Right lobe of liver (tissue), 6 donors: ENCODE results near the gene OTOP3. TPM values are rescaled to one million over a fixed set of nuclear protein-coding genes. Genes with fewer than 3 reads are reported as not detected.
A peak's percentile ranks its signal among the peaks of the same experiment; 100 is the strongest.

ENCODE experiments used
- ATAC-seq, 4 donors: fragments of 200-7000 bp; cut with Tn5 transposase; one replicate each; pipeline ENCODE4 v1.9.1; 2020; ENCODE audit warnings: mild to moderate bottlenecking in 4 of 4, moderate library complexity in 4 of 4
- DNase-seq, 3 donors: peaks; one replicate each; pipeline ENCODE4 v3.0.0-alpha.2; 2020
- H3K27ac ChIP-seq, 3 donors: fragments of 200-600 bp; one replicate each; pipeline ENCODE4 v1.8.0; 2022
- H3K27me3 ChIP-seq, 2 donors: fragments of 200-600 bp; one replicate each; pipeline ENCODE4 v1.8.0; 2022
- H3K36me3 ChIP-seq, 4 donors: fragments of 200-600 bp; sonication (generic) in 1 of 4; one replicate each; pipeline versions ENCODE4 v1.5.1 to v1.8.0; 2017 to 2022; ENCODE audit warnings: control low read depth in 1 of 4
- H3K4me1 ChIP-seq, 4 donors: fragments of 200-600 bp; sonication (generic) in 1 of 4; one replicate each; pipeline versions ENCODE4 v1.5.1 to v1.8.0; 2017 to 2022; ENCODE audit warnings: control low read depth in 1 of 4
- H3K4me3 ChIP-seq, 3 donors: fragments of 200-600 bp; one replicate each; pipeline ENCODE4 v1.8.0; 2022
- H3K9me3 ChIP-seq, 4 donors: fragments of 200-600 bp; sonication (generic) in 1 of 4; one replicate each; pipeline versions ENCODE4 v1.5.1 to v1.8.0; 2017 to 2022; ENCODE audit warnings: control low read depth in 1 of 4
- CTCF ChIP-seq, 4 donors: fragments of 200-600 bp in 3 of 4; fragments of 450-650 bp in 1 of 4; IDR thresholded peaks; one replicate each; pipeline versions ENCODE4 v1.5.1 to v1.8.0; 2016 to 2022; ENCODE audit warnings: antibody characterized with exemption in 4 of 4, mild to moderate bottlenecking in 2 of 4
- POLR2A ChIP-seq: fragments of 450-650 bp; IDR thresholded peaks from one replicate; pipeline ENCODE4 v1.6.1; 2017; ENCODE audit warnings: antibody characterized with exemption, mild to moderate bottlenecking
- WGBS: methylation state at CpG from one replicate; pipeline ENCODE4 v1.1.6; 2018; ENCODE audit warnings: low coverage, low lambda C conversion rate; ENCODE audit not compliant: insufficient coverage; ENCODE audit errors: missing lambda C conversion rate; 5-methylcytosine and 5-hydroxymethylcytosine counted together
- intact Hi-C, 2 donors: fragments of 100-400 bp; cut with DNase I; formaldehyde crosslinking; loops; one replicate each; pipeline versions ENCODE4 v1.11.2 to v1.14.1; 2022
- total RNA-seq, 6 experiments: library from RNA; depleted of rRNA in 2 of 6; stranded (reverse); fragments of >200 nt in 2 of 6; fragmentation: NEBNext Ultra II Directional in 3 of 6; extraction: Animal tissue kit (Norgen Biotek cat#: 25700) in 3 of 6; gene quantifications; one replicate each; pipeline versions ENCODE4 v1.1.0 to v1.2.4, GENCODE V29; 2016 to 2023
- donor health status: DM: no; HTN: yes; CAD: no.
- donor health status: DM: no; HTN: no; CAD: no.
- donor health status: DM: no; HTN: no; CAD: no.
- donor health status: DM: no; HTN: yes; CAD: no.
- donor health status: DM: no; HTN: yes; CAD: no.

The OTOP3 gene
- total RNA-seq, 6 experiments from 2014 or later: not detected

GRCh38 chr17:74892974-74893911, 42.5 kb upstream of the OTOP3 start, which contains the start of gene FADS6:
Gene FADS6 (minus strand): TSS chr17:74893633. CDS start chr17:74893595, 38 bp downstream.
- intact Hi-C loops: no loop called here
- DNase-seq (peak; percentile 51 to 75 (median 68)), ATAC-seq (peak; percentile 91 to 96 (median 94))
- Histone ChIP-seq H3K36me3 (no peaks in the 10 kb centered on the region), H3K27ac (peak within 1 kb of the TSS in 1 of 3 donors; percentile 64), H3K4me3 (peak within 1 kb of the TSS; percentile 40 to 56 (median 54)), H3K27me3 (no peaks in the 10 kb centered on the region), H3K4me1 (no peaks in the 10 kb centered on the region), H3K9me3 (no peaks in the 10 kb centered on the region)
- TF ChIP-seq POLR2A: no peak
- no peak for TF ChIP-seq CTCF (IDR thresholded peaks at IDR 0.05)
- 18% methylated on average over 13 of the region's 86 CpGs for WGBS

- no peak for TF ChIP-seq CTCF (IDR thresholded peaks at IDR 0.05)
- TF ChIP-seq POLR2A: no peak
- H3K36me3 ChIP-seq: no peaks in the 10 kb centered on the region
- intact Hi-C loops: no loop called here
- peak overlapping the region; percentile 40 to 56 (median 54) for H3K4me3 ChIP-seq
- 27% methylated on average over 5 of the region's 22 CpGs for WGBS
- DNase-seq: no peak
- H3K4me1 ChIP-seq: no peaks in the 10 kb centered on the region
- H3K9me3 ChIP-seq: no peaks in the 10 kb centered on the region
- H3K27me3 ChIP-seq: no peaks in the 10 kb centered on the region
- peak; percentile 4 to 31 (median 10) for ATAC-seq
- peak overlapping the region in 1 of 3 donors; percentile 64 for H3K27ac ChIP-seq
Measured at GRCh38 chr17:74893936-74894671, 41.6 kb upstream of the OTOP3 start.

GRCh38 chr17:74898376-74898946, 37.2 kb upstream of the OTOP3 start:
- DNase-seq (no peak), ATAC-seq (no peak)
- TF ChIP-seq POLR2A (no peak), CTCF (IDR thresholded peaks at IDR 0.05) (no peak)
- no peak overlapping the region for H3K4me3 ChIP-seq
- intact Hi-C loops: no loop called here
- H3K27ac ChIP-seq: no peak overlapping the region
- no peaks in the 10 kb centered on the region for H3K4me1 ChIP-seq
- no peaks in the 10 kb centered on the region for H3K36me3 ChIP-seq
- no peaks in the 10 kb centered on the region for H3K27me3 ChIP-seq
- no peaks in the 10 kb centered on the region for H3K9me3 ChIP-seq
- 96% methylated on average over 5 of the region's 11 CpGs for WGBS

- TF ChIP-seq CTCF (IDR thresholded peaks at IDR 0.05): no peak
- no peak for TF ChIP-seq POLR2A
- 67% methylated on average over 8 of the region's 8 CpGs for WGBS
- Histone ChIP-seq H3K36me3 (no peaks in the 10 kb centered on the region), H3K4me3 (no peak overlapping the region), H3K9me3 (no peaks in the 10 kb centered on the region), H3K4me1 (no peaks in the 10 kb centered on the region), H3K27ac (no peak overlapping the region), H3K27me3 (no peaks in the 10 kb centered on the region)
- intact Hi-C loops: no loop called here
- ATAC-seq (no peak), DNase-seq (no peak)
Measured at GRCh38 chr17:74900208-74900607, 35.5 kb upstream of the OTOP3 start.
